Stimulated activated CD8-positive, alpha-beta memory T cell treated with anti-CD3 and anti-CD28 coated beads, Interleukin-2, amount 100 ng/mL, for 48 hours (primary cell): ENCODE data around the gene STK11IP.
"Not testable (repeated sequence)": the region's sequence is repeated elsewhere in the genome, so short reads cannot be mapped to it uniquely, and the experiment has no call there.

Experiments
- DNase-seq, 2 donors: peaks; one replicate each; pipeline ENCODE4 v3.0.0-alpha.2; 2020; ENCODE audit warnings: low read depth in 2 of 2

STK11IP gene

DNA sequence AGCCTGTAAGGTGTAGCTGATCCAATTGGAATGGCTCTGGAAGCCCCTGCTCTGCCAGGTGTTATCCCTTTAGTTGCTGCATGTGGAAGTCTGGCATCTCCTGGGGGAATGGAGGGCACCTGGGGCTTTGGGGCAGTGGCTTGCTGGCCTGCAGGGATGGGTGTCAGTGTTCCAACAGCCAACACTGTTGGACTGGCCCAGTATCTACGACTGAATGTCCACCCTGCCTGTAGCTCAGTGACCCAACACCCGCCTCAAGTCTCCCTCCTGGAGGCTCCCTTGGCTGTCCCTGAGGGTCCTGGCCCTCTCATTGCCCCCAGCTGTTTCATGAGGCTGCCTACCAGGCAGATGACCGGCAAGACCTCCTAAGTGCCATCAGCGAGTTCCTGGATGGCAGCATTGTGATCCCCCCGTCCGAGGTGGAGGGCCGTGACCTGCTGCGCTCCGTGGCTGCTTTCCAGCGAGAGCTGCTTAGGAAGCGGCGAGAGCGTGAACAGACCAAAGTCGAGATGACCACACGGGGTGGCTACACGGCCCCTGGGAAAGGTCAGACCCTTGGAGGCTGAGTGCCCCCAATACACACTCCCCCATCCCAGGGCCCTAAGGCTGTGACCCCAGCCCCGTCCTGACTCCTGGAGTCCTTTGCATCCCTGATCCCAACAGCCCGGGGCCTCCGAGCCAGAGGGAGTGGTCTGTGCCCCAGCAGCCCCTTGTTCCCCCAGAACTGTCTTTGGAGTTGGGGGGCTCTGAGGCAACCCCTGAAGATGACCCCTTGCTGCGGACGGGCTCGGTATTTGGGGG lies 37.5 kb downstream of the STK11IP start:
- DNase-seq = no peak

DNA sequence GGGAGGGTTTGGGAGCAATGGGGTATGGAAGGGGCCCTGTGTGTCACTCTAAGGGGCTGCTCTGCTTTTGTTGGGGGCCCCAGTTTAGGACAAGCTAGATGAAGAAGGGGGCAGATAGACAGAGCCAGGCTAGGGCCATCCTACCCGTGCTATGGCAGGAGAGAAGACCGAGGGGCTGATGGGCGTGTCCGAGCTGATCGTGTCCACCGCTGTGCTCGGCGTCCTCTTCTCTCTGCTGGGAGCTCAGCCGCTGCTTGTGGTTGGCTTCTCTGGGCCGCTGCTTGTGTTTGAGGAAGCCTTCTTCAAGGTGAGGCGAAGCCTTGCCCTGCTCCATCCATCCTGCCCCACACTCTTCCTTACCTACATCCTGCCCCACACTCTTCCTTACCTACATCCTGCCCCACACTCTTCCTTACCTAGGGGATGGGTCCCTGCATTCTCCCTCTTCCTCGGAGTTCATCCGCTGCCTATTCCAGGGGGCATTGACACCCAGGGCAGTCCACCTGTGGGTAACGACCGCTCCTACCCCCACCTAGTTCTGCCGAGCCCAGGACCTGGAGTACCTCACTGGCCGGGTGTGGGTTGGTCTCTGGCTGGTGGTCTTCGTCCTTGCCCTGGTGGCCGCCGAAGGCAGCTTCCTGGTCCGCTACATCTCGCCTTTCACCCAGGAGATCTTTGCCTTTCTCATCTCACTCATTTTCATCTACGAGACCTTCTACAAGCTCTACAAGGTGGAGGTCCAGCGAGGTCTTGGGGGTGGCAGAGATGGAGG lies 38.7 kb downstream of the STK11IP start:
- no peak for DNase-seq

DNA sequence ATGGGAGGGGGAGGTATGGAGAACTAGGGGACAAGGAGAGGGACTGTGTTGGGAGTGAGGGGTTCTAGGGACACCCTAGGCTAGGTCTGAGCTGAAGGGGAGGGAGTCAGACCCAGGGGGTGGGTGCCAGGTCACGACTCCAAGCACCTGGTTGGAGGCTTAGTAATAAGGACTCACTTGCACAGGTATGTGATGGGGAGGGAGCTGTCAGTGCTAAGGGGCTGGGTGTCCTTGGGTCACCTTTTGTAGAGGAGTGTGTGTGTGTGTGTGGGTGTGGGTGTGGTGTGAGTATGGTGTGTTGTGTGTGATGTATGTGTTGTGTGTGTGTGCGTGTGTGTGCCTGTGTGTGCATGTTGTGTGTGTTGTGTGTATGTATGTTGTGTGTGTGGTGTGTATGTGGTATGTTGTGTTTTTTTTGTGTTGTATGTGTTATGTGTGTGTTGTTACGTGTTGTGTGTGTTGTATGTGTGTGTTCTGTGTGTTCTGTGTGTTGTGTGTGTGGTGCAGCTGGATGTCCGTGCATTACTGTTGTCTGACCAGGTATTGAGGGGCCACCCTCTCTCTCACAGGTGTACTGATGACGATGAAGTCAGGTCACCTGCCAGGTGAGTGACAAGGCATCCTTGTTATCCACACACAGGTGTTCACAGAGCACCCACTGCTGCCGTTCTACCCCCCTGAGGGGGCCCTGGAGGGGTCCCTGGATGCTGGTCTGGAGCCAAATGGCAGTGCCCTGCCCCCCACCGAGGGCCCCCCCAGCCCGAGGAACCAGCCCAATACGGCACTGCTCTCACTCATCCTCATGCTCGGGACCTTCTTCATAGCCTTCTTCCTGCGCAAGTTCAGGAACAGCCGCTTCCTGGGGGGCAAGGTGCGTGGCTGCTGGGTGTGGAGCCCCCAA lies 39.5 kb downstream of the STK11IP start:
- DNase-seq = no peak

DNA sequence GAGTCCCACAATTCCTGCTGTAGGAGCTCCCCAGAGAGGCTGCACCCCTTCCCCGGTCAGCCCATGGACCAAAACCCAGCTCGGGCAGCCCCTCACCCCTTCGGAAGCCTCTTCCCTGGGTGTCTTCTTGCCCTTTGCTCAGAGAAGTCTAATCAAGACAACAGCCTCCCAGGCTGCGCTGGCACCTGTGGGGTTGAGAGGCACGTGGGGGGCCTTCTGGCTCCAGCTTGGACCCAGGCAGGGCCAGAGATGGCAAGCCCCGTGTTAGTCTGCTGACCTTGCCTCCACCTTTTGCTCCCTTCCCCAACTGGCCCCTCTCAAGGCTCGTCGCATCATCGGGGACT lies 40.2 kb downstream of the STK11IP start:
- no peak for DNase-seq

DNA sequence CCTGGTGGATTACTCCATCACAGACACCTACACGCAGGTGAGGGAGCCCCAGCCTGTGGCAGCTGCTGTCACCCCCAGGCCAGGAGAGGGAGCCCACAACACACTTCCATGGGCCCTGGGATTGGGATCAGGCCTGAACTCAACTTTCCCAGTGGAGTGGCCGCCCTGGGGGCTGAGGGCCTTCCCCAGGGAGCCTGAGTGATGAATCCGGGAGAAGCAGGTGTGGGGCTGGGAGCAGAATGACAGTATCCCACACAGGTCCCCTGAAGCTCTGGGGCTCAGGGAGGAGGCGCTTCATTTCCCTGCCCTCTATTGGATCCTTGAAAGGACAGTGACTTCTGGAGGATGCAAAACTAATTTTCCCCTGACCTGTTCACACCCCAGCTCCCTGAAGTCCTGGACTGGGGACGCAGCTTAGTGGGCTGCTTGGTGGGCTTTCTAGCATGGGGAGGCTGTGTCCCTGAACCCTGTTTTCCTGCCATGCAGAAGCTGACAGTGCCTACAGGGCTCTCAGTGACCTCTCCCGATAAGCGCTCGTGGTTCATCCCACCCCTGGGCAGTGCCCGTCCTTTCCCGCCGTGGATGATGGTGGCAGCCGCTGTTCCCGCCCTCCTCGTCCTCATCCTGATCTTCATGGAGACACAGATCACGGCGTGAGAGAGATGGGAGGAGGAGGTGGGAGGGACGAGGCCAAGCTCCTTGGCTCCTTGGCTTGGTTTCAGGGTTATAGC lies 40.7 kb downstream of the STK11IP start:
- no peak for DNase-seq

DNA sequence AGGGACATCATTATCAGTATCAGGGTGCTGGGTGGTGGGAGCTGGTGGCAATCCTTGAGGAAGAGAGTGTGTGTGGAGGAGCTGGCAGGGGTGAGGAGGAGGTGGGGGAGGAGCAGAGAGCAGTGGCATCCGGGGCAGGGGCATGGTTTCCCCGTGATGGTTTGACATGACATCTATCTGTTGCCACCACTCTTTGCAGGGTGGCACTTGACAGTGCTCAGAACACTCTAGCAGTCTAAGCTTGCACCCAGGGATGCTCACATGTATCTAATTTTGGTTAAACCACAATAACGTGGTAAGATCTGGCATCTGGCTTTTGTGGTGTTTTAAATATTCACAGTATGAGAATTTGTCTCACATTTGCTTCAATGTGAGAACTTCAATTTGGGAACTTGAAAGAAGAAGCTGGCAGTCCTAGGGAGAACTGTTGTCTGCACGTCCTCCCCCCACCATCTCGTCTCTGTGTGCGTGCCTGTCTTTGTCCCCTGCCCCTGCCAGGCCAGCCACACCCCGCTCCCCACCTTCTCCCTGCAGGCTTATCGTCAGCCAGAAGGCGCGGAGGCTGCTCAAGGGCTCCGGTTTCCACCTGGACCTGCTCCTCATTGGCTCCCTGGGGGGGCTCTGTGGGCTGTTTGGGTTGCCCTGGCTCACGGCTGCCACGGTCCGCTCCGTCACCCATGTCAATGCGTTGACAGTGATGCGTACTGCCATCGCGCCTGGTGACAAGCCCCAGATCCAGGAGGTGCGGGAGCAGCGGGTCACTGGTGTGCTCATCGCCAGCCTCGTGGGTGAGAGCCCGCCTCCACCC lies 41.5 kb downstream of the STK11IP start:
- DNase-seq = no peak

DNA sequence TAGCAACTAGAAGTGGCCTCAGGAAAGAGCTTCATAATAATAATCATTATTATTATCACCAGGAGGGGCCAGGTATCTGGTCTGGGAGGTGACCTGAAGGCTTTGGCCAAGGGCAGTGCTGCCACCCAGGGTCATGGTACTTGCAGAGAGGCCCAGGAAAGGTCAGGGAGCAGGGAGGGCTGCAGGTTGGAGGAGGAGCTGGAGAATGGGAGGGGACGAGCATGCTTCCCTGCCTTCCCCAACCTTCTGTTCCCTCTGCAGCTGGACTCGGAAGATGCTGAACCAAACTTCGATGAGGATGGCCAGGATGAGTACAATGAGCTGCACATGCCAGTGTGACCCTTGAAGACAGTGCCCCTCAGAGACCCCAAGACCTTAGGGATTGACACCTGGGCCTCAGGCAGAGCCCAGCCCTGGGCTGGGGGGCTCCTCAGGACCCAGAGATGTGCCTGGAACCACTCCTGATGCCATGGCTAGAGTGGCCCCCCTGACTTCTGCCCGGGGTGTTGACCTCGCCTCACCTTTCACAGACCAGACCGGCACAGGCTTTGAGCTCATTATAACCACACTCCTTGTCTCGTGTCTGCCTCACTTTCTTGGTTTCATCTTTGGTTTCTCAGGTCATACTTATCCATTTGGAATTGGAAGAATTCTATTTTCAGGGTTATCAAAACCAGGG lies 43.9 kb downstream of the STK11IP start:
- no peak for DNase-seq

DNA sequence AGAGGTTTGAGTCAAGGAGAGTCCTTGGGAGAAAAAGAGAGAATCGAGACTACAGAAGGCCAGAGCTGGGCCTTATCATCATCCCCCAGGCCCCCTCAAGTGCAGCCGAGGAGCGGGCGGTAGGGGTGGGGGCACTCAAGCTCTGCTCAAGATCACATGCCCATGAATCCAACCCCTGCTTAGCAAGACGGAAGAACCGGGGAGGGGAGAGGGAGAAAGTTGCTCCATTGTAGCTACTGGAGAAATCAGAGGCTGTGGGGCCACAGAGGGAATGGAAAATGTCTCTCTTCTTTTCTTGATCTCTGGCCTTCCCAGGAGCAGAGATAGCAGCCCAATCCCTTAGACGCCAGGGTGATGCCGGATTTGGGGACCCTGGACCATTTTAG lies 44.4 kb downstream of the STK11IP start:
- DNase-seq = no peak

DNA sequence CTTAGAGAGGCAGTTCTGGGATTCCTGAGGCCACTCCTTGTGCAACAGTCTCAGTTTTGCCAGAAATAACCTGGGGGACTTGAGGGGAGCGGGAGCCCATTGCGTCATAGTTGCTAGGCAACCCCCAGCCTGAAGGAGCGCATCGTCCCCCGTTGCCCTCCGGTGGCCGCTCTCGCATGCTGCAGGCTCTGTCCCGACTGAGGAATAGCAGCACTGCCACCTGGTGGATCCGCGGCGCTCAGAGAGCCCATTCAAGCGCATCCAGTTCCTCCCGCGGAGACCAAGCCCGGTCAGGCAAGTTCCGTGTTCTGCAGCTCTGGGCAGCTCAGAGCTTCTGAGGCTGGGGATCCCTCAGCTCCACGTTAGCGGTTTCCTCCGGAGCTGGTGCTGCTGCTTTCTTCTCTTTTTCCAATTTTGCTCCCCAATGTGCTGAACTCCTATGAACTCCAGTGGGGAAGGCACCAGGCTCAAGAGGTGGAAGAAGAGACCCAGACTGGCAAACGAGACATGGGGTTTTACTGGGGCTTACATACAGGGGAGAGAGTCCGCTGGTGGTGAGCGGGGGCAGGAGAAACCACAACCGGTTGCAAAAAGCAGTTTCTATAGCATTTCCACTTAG lies 44.9 kb downstream of the STK11IP start:
- DNase-seq = peak; percentile 86 to 87

DNA sequence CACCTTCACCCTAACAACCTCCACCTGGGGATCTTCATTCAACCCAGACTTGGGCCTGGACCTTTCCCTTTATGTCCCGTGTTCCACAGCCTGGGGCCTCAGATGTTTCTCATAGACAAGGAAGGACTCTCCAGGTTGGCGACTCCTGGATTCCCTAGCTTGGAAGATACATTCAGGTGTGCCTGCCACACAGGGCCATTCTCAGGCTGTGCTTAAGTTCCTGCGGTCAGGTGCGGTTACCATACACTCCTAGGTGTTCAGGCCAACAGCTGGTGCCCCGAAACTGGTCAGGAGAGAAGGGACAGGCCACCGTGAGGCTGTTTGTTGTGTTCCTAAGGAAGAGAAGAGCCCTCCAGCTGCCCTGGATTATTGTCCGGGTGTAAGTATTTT lies 45.4 kb downstream of the STK11IP start:
- no peak for DNase-seq

DNA sequence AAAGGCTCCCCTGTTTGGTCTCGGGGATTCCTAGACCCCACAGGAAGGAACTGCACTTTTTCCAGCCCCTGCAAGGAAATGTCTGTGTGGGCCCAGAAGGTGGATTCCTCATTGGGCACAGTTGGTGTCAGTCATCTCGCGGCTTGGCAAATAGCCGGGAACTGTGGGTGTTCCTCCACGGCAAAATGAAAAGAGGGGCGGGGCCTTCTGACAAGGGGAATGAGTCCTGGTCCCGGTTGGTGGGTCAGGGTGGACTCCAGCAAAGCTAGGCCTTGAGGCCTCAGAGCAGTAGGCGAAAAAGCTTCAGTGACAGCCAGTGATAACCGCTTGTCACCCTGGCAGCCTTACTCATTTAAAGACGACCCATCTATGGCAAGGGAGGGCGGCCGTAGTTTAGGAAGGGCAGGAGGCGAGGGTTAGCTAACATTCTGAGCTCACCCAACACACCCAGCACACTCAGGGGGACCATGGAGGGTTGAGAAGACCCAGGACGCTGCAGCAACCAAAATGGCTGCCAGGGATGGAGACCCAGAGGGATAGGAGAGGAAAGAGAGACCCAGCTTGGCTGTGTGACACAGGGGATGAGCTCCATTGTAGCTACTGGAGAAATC lies 46.2 kb downstream of the STK11IP start:
- no peak for DNase-seq

DNA sequence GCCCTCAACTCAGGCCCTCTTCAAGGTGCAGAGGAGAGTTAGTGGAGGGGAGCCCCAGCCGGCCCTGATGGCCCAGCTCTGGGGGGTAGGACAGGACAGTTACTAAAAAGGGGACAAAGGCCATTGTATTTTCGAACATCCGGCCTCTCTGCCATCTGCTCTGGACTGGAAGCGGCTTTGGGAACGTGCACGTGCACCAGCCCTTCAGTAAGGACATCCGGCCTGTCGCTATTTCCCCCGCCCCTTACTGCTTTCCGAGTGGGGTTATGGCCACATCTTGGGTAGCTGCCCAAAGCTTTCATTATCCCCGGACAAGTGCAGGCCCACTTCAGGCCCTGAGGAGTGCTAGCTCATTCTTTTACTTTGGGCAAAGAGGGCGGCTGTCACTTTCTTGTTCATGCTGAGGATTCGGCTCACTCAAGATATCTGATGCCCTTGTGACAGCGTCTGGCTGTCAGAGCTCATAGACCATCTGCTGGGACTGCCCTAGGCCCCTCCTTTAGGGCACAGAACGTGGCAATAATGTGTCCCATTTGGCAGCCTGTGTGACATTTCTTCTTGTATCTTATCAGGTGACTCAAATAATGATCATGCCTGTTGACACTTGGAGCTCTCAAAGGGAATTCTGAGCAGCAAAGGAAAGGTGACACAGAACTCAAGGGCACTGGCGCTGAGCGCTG lies 47.3 kb downstream of the STK11IP start:
- DNase-seq = no peak

DNA sequence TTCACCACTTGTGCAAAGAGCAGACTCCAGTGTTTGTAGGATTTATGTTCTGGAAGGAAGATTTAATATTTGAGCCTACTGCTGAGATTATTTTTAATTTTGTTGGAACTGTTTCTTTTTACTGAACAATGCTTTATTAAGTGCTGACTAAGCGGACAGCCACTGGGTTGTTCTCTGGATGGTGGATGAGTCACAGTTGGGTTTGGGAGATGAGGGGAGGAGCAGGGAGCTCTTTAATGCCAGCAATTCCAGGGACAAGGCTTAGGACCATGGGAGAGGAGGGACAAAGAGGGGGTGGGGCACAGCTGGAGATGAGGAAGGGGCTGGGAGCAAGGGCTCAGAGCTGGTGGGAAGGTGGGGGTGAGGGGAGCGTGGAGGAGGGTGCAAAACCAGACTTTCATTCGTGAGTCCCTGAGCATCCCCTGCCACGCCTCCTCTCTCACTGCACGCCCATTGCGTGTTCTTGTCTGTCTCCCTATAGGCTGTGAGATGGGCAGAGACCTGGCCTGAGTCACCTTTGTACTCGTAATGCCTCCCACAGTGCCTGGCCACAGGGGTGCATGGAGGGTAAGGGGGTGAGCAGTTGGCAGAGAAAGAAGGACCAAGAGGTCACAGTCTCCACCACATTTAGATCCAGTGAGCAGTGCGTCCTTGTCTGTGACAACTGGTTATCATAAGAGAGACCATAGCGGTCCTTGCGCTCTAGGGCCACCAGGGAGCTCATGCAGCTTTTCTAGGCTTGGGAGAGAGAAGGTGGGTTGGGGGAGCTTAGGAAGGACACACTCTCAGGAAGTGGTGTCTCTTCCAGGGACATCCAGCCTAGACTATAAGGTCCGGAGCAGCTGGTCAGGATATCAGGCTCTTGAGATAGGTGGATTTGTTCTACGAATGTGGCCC lies 48.2 kb downstream of the STK11IP start:
- no peak for DNase-seq

DNA sequence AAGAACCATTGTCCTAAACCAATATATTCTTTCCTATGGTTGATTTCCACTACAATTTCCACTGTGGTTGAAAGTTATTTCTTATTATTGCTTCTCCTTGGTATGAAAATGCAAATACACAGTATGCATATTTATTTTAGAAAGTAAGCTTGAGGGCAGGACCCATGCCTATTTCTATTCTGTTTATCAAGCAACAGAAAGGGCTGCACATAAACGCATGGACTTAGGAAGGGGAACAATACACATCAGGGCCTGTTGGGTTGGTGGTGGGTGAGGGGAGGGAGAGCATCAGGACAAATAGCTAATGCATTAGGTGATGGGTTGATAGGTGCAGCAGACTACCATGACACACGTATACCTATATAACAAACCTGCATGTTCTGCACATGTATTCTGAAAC lies 50.5 kb downstream of the STK11IP start:
- DNase-seq = no peak

DNA sequence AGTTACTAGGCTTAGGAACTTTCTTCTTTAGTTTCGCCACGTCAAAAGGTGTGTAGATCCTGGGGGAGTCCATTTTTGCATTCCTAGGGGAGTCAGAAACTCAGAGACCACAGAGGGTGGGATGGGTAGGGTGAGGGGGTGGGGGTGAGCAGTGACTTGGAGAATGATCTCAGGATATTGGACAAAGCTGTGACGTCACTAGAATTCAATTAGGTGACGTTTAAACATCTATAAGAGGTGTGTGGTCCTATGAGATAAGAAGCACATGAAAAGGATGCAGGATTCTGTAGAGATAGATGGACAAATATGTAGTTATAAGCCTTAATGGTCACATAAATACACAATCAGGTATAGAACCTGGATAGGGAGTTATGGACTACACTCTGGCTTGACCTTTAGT lies 51.3 kb downstream of the STK11IP start:
- DNase-seq = no peak

DNA sequence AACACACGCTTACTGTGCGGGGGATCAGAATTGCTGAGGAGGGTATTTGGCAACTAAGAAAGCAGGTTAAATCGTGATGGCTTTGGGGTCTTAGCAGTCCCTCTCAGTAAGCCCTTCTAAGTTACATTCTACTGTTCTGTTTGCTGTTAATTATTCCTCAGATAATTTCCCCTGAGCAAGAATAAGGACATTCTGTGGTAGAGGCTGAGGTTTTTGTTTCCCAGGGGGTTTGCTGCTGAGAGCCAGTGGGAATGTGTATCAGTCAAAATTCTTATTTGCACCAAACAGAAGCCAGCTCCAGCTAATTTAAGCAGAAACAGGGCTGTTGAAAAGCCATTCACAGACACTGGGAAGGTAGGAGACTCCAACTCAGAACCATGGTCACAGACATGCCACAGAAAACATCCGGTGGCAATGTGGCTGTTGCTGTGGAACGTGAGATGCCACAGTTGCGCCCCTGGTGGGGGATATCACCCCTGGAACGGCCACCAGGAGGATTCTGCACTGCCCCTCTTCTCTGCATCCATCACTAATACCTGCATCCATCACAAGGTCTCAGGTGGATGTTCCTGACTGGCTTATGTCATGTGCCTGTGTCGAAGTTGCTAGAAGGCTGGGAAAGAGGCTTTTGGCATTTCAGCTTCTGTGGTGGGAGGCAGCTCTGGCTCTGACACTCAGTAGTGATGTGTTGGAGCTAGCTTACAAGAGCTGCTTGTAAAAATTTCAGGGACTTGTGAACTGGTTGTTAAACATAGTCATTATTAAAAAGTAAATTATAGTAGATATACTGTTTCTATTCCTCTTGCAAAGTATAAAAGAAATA lies 53.0 kb downstream of the STK11IP start:
- no peak for DNase-seq

DNA sequence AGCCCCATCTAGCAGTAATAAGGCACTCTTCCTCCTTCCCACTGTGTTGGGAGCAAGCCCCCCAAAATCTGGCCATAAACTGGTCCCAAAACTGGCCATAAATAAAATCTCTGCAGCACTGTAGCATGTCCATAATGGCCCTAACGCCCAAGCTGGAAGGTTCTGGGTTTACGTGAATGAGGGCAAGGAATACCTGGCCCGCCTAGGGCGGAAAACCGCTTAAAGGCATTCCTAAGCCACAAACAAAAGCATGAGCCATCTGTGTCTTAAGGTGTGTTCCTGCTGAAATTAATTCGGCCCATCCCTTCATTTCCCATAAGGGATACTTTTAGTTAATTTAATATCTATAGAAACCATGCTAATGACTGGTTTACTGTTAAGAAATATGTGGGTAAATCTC lies 54.0 kb downstream of the STK11IP start:
- not testable (repeated sequence) for DNase-seq
